IMR-90 (cell line): ENCODE results near the gene TOP2B. TPM values are rescaled to one million over a fixed set of nuclear protein-coding genes. Genes with fewer than 3 reads are reported as not detected.

Experiments used
- ATAC-seq: fragments of 200-7000 bp; cut with Tn5 transposase; 2 replicates; pipeline ENCODE4 v1.9.1; 2020; ENCODE audit warnings: low read depth, mild to moderate bottlenecking, moderate library complexity
- BruUV-seq: library from RNA; stranded (reverse); fragments of 400-500 nt; replicated peaks from 2 replicates; lab custom pipeline; 2021; lab: Mats Ljungman, UMichigan
- CTCF ChIA-PET: fragments of 300-600 bp; formaldehyde crosslinking; extraction: SDS; loops from one replicate; lab custom pipeline; 2021; ENCODE audit warnings: antibody characterized with exemption; lab: Yijun Ruan, JAX
- POLR2A ChIA-PET: fragments of 300-600 bp; sonication (Branson Sonifier 250); formaldehyde crosslinking; loops from one replicate; lab custom pipeline; 2022; ENCODE audit warnings: antibody characterized with exemption; ENCODE audit not compliant: unreplicated experiment; lab: Charles Lee
- DNase-seq: peaks from one replicate; pipeline ENCODE4 v3.0.0; 2013
- H2AFZ ChIP-seq: replicated peaks from 2 replicates; pipeline ENCODE3; 2013; ENCODE audit warnings: low read length, mild to moderate bottlenecking; ENCODE audit not compliant: poor library complexity
- H2AK5ac ChIP-seq: 2 replicates; pipeline ENCODE4 v1.6.1; 2013; ENCODE audit warnings: low read depth, low read length, inconsistent platforms
- H2AK9ac ChIP-seq: replicated peaks from 2 replicates; pipeline ENCODE3; 2013; ENCODE audit warnings: mild to moderate bottlenecking, low read depth, low read length, moderate library complexity; ENCODE audit not compliant: poor library complexity
- H2BK120ac ChIP-seq: 2 replicates; pipeline ENCODE4 v1.6.1; 2013; ENCODE audit warnings: low read depth, low read length, inconsistent platforms
- H2BK15ac ChIP-seq: 3 replicates; pipeline ENCODE4 v1.6.1; 2013; ENCODE audit warnings: low read depth, low read length, inconsistent platforms
- H2BK20ac ChIP-seq: 2 replicates; pipeline ENCODE4 v1.6.1; 2013; ENCODE audit warnings: low read depth, mild to moderate bottlenecking, inconsistent platforms, low read length, moderate library complexity
- H2BK5ac ChIP-seq: 2 replicates; pipeline ENCODE4 v1.6.1; 2013; ENCODE audit warnings: mild to moderate bottlenecking, low read depth, low read length, inconsistent platforms; ENCODE audit not compliant: poor library complexity, severe bottlenecking
- H3K14ac ChIP-seq: replicated peaks from 2 replicates; pipeline ENCODE4 v1.6.1; 2013; ENCODE audit warnings: low read depth, low read length, inconsistent platforms
- H3K18ac ChIP-seq: 2 replicates; pipeline ENCODE4 v1.6.1; 2013; ENCODE audit warnings: low read depth, low read length, control low read depth
- H3K23ac ChIP-seq: 2 replicates; pipeline ENCODE4 v1.6.1; 2013; ENCODE audit warnings: low read depth, low read length, inconsistent platforms
- H3K27ac ChIP-seq: 2 replicates; pipeline ENCODE4 v1.5.1; 2013; ENCODE audit warnings: mild to moderate bottlenecking, control low read depth, low read length; ENCODE audit not compliant: insufficient read depth
- H3K27me3 ChIP-seq: 2 replicates; pipeline ENCODE4 v1.6.1; 2013; ENCODE audit warnings: low read length; ENCODE audit not compliant: control insufficient read depth, insufficient read depth
- H3K36me3 ChIP-seq: 2 replicates; pipeline ENCODE4 v1.6.1; 2013; ENCODE audit warnings: low read length, mixed read lengths; ENCODE audit not compliant: control insufficient read depth, insufficient read depth
- H3K4ac ChIP-seq: 2 replicates; pipeline ENCODE4 v1.6.1; 2013; ENCODE audit warnings: low read depth, low read length, inconsistent platforms
- H3K4me1 ChIP-seq: 2 replicates; pipeline ENCODE4 v1.6.1; 2013; ENCODE audit warnings: low read length, mixed read lengths; ENCODE audit not compliant: control insufficient read depth, insufficient read depth
- H3K4me2 ChIP-seq: 2 replicates; pipeline ENCODE4 v1.6.1; 2013; ENCODE audit warnings: low read depth, mild to moderate bottlenecking, control low read depth, low read length, moderate library complexity
- H3K4me3 ChIP-seq: 2 replicates; pipeline ENCODE4 v1.5.1; 2013; ENCODE audit warnings: low read depth, mild to moderate bottlenecking, control low read depth, low read length, moderate library complexity; ENCODE audit not compliant: insufficient read depth
- H3K56ac ChIP-seq: 2 replicates; pipeline ENCODE4 v1.6.1; 2013; ENCODE audit warnings: low read length, inconsistent platforms; ENCODE audit not compliant: insufficient read depth; ENCODE audit errors: extremely low read depth
- H3K79me1 ChIP-seq, 2 experiments: 2 replicates each; pipeline ENCODE4 v1.6.1; 2013; ENCODE audit warnings: low read length in 2 of 2, inconsistent platforms in 1 of 2, low read depth in 1 of 2
- H3K9ac ChIP-seq: 2 replicates; pipeline ENCODE4 v1.6.1; 2013; ENCODE audit warnings: low read depth, low read length, control low read depth
- H3K9me1 ChIP-seq: 2 replicates; pipeline ENCODE4 v1.6.1; 2013; ENCODE audit warnings: low read length, inconsistent platforms; ENCODE audit not compliant: insufficient read depth
- H3K9me3 ChIP-seq: 2 replicates; pipeline ENCODE4 v1.6.1; 2013; ENCODE audit warnings: low read length; ENCODE audit not compliant: control insufficient read depth, insufficient read depth
- H4K20me1 ChIP-seq: 2 replicates; pipeline ENCODE4 v1.6.1; 2013; ENCODE audit warnings: low read length, inconsistent platforms; ENCODE audit not compliant: insufficient read depth
- H4K5ac ChIP-seq: 2 replicates; pipeline ENCODE4 v1.6.1; 2013; ENCODE audit warnings: mild to moderate bottlenecking, low read depth, low read length, control low read depth
- H4K8ac ChIP-seq, 2 experiments: 2 replicates each; pipeline ENCODE4 v1.6.1; 2013; ENCODE audit warnings: low read depth in 2 of 2, low read length in 2 of 2, control low read depth in 1 of 2, inconsistent platforms in 1 of 2
- H4K91ac ChIP-seq: 2 replicates; pipeline ENCODE4 v1.6.1; 2013; ENCODE audit warnings: low read depth, low read length, inconsistent platforms; ENCODE audit not compliant: insufficient read depth
- BHLHE40 ChIP-seq: fragments of 150-350 bp; IDR thresholded peaks from 2 replicates; pipeline ENCODE4 v1.6.1; 2016; ENCODE audit warnings: mild to moderate bottlenecking, low read depth, low read length
- CEBPB ChIP-seq: IDR thresholded peaks from 2 replicates; pipeline ENCODE4 v1.6.1; 2012; ENCODE audit warnings: low read depth, low read length, improper control_type of control experiment
- CHD1 ChIP-seq: IDR thresholded peaks from 2 replicates; pipeline ENCODE4 v1.6.1; 2012; ENCODE audit warnings: low read depth, low read length, improper control_type of control experiment
- CTCF ChIP-seq: conservative IDR thresholded peaks from 2 replicates; pipeline ENCODE4 v1.5.1; 2012; ENCODE audit warnings: mild to moderate bottlenecking, low read depth, low read length, improper control_type of control experiment
- ELK1 ChIP-seq: fragments of 150-350 bp; IDR thresholded peaks from 2 replicates; pipeline ENCODE4 v1.6.1; 2016; ENCODE audit warnings: low read depth, mild to moderate bottlenecking, low read length, moderate library complexity, borderline replicate concordance
- FOS ChIP-seq: fragments of 150-350 bp; IDR thresholded peaks from 2 replicates; pipeline ENCODE4 v1.6.1; 2016; ENCODE audit warnings: low read depth, low read length
- MAFK ChIP-seq: IDR thresholded peaks from 2 replicates; pipeline ENCODE4 v1.6.1; 2012; ENCODE audit warnings: low read depth, low read length, improper control_type of control experiment
- MAZ ChIP-seq: IDR thresholded peaks from 2 replicates; pipeline ENCODE4 v1.6.1; 2012; ENCODE audit warnings: low read depth, mild to moderate bottlenecking, low read length, improper control_type of control experiment, moderate library complexity, borderline replicate concordance
- MXI1 ChIP-seq: IDR thresholded peaks from 2 replicates; pipeline ENCODE4 v1.6.1; 2012; ENCODE audit warnings: low read depth, mild to moderate bottlenecking, low read length, moderate library complexity, borderline replicate concordance
- NFE2L2 ChIP-seq: fragments of 150-350 bp; IDR thresholded peaks from 2 replicates; pipeline ENCODE4 v1.6.1; 2016; ENCODE audit warnings: low read depth, mild to moderate bottlenecking, low read length
- POLR2A ChIP-seq: IDR thresholded peaks from 2 replicates; pipeline ENCODE4 v1.6.1; 2012; ENCODE audit warnings: mild to moderate bottlenecking, low read depth, low read length
- RAD21 ChIP-seq: IDR thresholded peaks from 2 replicates; pipeline ENCODE4 v1.6.1; 2012; ENCODE audit warnings: low read length, improper control_type of control experiment
- RCOR1 ChIP-seq: IDR thresholded peaks from 2 replicates; pipeline ENCODE4 v1.6.1; 2012; ENCODE audit warnings: mild to moderate bottlenecking, low read length, improper control_type of control experiment; ENCODE audit not compliant: insufficient replicate concordance
- RFX5 ChIP-seq: IDR thresholded peaks from 2 replicates; pipeline ENCODE4 v1.8.0; 2012; ENCODE audit warnings: low read depth, mild to moderate bottlenecking, low read length, moderate library complexity
- SMC3 ChIP-seq: fragments of 150-350 bp; IDR thresholded peaks from 2 replicates; pipeline ENCODE4 v1.6.1; 2016; ENCODE audit warnings: low read depth, mild to moderate bottlenecking, antibody characterized with exemption, low read length, moderate library complexity
- USF2 ChIP-seq: fragments of 150-350 bp; IDR thresholded peaks from 2 replicates; pipeline ENCODE4 v1.6.1; 2017; ENCODE audit warnings: mild to moderate bottlenecking, antibody characterized with exemption, low read length, low read depth
- WGBS, 2 experiments: methylation state at CpG; one replicate each; pipeline versions ENCODE4 v1.1.5 to v1.1.7; 2013; ENCODE audit warnings: missing lambda C conversion rate in 2 of 2; ENCODE audit not compliant: insufficient read length in 1 of 2; ENCODE audit errors: extremely low coverage in 2 of 2; 5-methylcytosine and 5-hydroxymethylcytosine counted together
- dilution Hi-C: fragments of 300-500 bp; cut with HindIII; formaldehyde crosslinking; loops from one replicate; pipeline ENCODE4 v1.14.3; 2018; ENCODE audit warnings: low sequenced_read_pairs; ENCODE audit not compliant: unreplicated experiment
- in situ Hi-C: fragments of 300-500 bp; cut with MboI; formaldehyde crosslinking; loops from 3 replicates; pipeline ENCODE4 v1.14.3; 2019; ENCODE audit warnings: low sequenced_read_pairs, inconsistent platforms, mixed read lengths
- intact Hi-C: fragments of 100-400 bp; cut with micrococcal nuclease; formaldehyde crosslinking; loops from 2 replicates; pipeline ENCODE4 v1.10.0; 2022
- polyA plus RNA-seq, 3 experiments: library from polyadenylated mRNA; depleted of rRNA; stranded (reverse); fragments of >200 nt; gene quantifications; 2 replicates each; pipeline ENCODE4 v1.2.3, GENCODE V29; 2012; ENCODE audit warnings: low replicate concordance in 1 of 3
- total RNA-seq: library from RNA; depleted of rRNA; stranded (reverse); fragments of >200 nt; gene quantifications from 2 replicates; pipeline ENCODE4 v1.2.3, GENCODE V29; 2012

TOP2B gene
- total and polyA plus RNA-seq, 2 of the 4 experiments (the other 2 are of a cell fraction): 45.5 to 53.4 TPM

GRCh38 chr3:25582242-25582641 is 82.5 kb downstream of the TOP2B start:
- peak; percentile 96 for DNase-seq
- no peak overlapping the region for H3K56ac ChIP-seq
- dilution Hi-C loops: no loop called here
- H4K5ac ChIP-seq: no peak overlapping the region
- H4K20me1 ChIP-seq: no peaks in the 10 kb centered on the region
- H3K36me3 ChIP-seq: no peaks in the 10 kb centered on the region
- peak overlapping the region; percentile 41; the same call in 1 of the 2 replicates for H2BK120ac ChIP-seq
- H2AK9ac ChIP-seq: no peak overlapping the region
- H2BK5ac ChIP-seq: peak overlapping the region; percentile 60
- no peaks in the 10 kb centered on the region for H3K27me3 ChIP-seq
- peaks cover 14% of the 10 kb centered on the region for H3K9me1 ChIP-seq
- in situ Hi-C loops: loop anchor here (10.0 to 25.0 kb wide), 2 partner anchors 617 to 1320 kb away; no protein-coding TSS in a partner anchor
- no peak overlapping the region for H2BK20ac ChIP-seq
- peak overlapping the region in 1 of 2 experiments; percentile 37; a peak in 2 of 4 replicates for H4K8ac ChIP-seq
- no peak overlapping the region for H3K14ac ChIP-seq
- ATAC-seq: peak; percentile 91
- no CpG with 5 or more reads among the region's 2 CpGs for WGBS, 2 experiments
- H4K91ac ChIP-seq: no peak overlapping the region
- no peak overlapping the region for H3K9ac ChIP-seq
- H2BK15ac ChIP-seq: no peak overlapping the region
- ChIA-PET POLR2A (no interaction called here), CTCF (interaction anchor here (0.9 kb wide), 1 partner anchor 12 kb away, joined by 4 read pairs; no protein-coding TSS in a partner anchor)
- no peak overlapping the region for H3K4me3 ChIP-seq
- peak overlapping the region; percentile 55 for H3K4ac ChIP-seq
- H3K27ac ChIP-seq: no peak overlapping the region
- peaks cover 6% of the 10 kb centered on the region; the same call in 1 of the 2 replicates for H3K4me1 ChIP-seq
- no peaks in the 10 kb centered on the region for H3K79me1 ChIP-seq
- TF ChIP-seq RAD21 (no peak), RFX5 (no peak), POLR2A (no peak), MAFK (peak; percentile 79), NFE2L2 (peak; percentile 98), FOS (peak; percentile 79; the same call in 1 of the 2 replicates), MAZ (no peak; the same call in 1 of the 2 replicates), BHLHE40 (no peak; the same call in 1 of the 2 replicates), USF2 (no peak), SMC3 (no peak), MXI1 (no peak), RCOR1 (no peak), CTCF (no peak), ELK1 (no peak), CHD1 (no peak), CEBPB (peak; percentile 75)
- H3K9me3 ChIP-seq: no peaks in the 10 kb centered on the region
- no peak overlapping the region; the same call in 1 of the 2 replicates for H2AK5ac ChIP-seq
- H2AFZ ChIP-seq: no peak overlapping the region
- no TSS peak for BruUV-seq
- no peak overlapping the region for H3K23ac ChIP-seq
- intact Hi-C loops: no loop called here
- peak overlapping the region; percentile 30; the same call in 1 of the 2 replicates for H3K4me2 ChIP-seq
- no peak overlapping the region; the same call in 1 of the 2 replicates for H3K18ac ChIP-seq
